Neuronal stem cell (in vitro differentiated cells): Measurements from ENCODE around the gene EHHADH.

Experiments used
- DNase-seq: peaks from one replicate; pipeline ENCODE4 v3.0.0-alpha.2; 2013; ENCODE audit warnings: low spot score
- H2AFZ ChIP-seq: one replicate; pipeline ENCODE4 v1.6.1; 2013; ENCODE audit warnings: mild to moderate bottlenecking, low read length, inconsistent platforms
- H2AK5ac ChIP-seq: 2 replicates; pipeline ENCODE4 v1.6.1; 2013; ENCODE audit warnings: low read depth, mild to moderate bottlenecking, inconsistent platforms, low read length, moderate library complexity, mixed read lengths
- H2BK120ac ChIP-seq: 2 replicates; pipeline ENCODE4 v1.6.1; 2013; ENCODE audit warnings: low read depth, mild to moderate bottlenecking, inconsistent platforms, low read length, moderate library complexity, mixed read lengths
- H2BK12ac ChIP-seq: one replicate; pipeline ENCODE4 v1.6.1; 2013; ENCODE audit warnings: low read length, inconsistent platforms
- H2BK15ac ChIP-seq: 2 replicates; pipeline ENCODE4 v1.6.1; 2013; ENCODE audit warnings: mild to moderate bottlenecking, low read length, inconsistent platforms, mixed read lengths
- H2BK5ac ChIP-seq: one replicate; pipeline ENCODE4 v1.6.1; 2013; ENCODE audit warnings: inconsistent platforms, mild to moderate bottlenecking, low read length, moderate library complexity
- H3K14ac ChIP-seq: one replicate; pipeline ENCODE4 v1.6.1; 2013; ENCODE audit warnings: low read length, inconsistent platforms
- H3K18ac ChIP-seq: 2 replicates; pipeline ENCODE4 v1.6.1; 2013; ENCODE audit warnings: low read length, inconsistent platforms
- H3K23ac ChIP-seq: 2 replicates; pipeline ENCODE4 v1.6.1; 2013; ENCODE audit warnings: low read depth, mild to moderate bottlenecking, mixed read lengths, low read length, inconsistent platforms; ENCODE audit not compliant: poor library complexity
- H3K27ac ChIP-seq: replicated peaks from 3 replicates; pipeline ENCODE4 v1.5.1; 2013; ENCODE audit warnings: low read length, inconsistent platforms
- H3K27me3 ChIP-seq, 3 experiments: 2 replicates each; pipeline ENCODE4 v1.6.1; 2013; ENCODE audit warnings: low read length in 3 of 3, mild to moderate bottlenecking in 2 of 3, inconsistent platforms in 1 of 3, low read depth in 1 of 3, mixed read lengths in 1 of 3, moderate library complexity in 1 of 3; ENCODE audit not compliant: control insufficient read depth in 3 of 3, insufficient read depth in 3 of 3
- H3K36me3 ChIP-seq, 2 donors: replicated peaks in 1 of 2; 2 replicates each; pipeline ENCODE4 v1.6.1; 2013; ENCODE audit warnings: low read length in 2 of 2; ENCODE audit not compliant: control insufficient read depth in 2 of 2, insufficient read depth in 2 of 2
- H3K4ac ChIP-seq: 2 replicates; pipeline ENCODE4 v1.6.1; 2013; ENCODE audit warnings: inconsistent platforms, mild to moderate bottlenecking, low read length, moderate library complexity
- H3K4me1 ChIP-seq, 2 donors: 1 replicate in 1 of 2; 2 replicates in 1 of 2; pipeline ENCODE4 v1.6.1; 2013; ENCODE audit warnings: low read length in 2 of 2, low read depth in 1 of 2; ENCODE audit not compliant: control insufficient read depth in 2 of 2, insufficient read depth in 1 of 2
- H3K4me2 ChIP-seq: one replicate; pipeline ENCODE4 v1.6.1; 2013; ENCODE audit warnings: mild to moderate bottlenecking, low read length, inconsistent platforms; ENCODE audit not compliant: insufficient read depth, poor library complexity, severe bottlenecking
- H3K4me3 ChIP-seq, 2 donors: 2 replicates each; pipeline ENCODE4 v1.5.1; 2013; ENCODE audit warnings: low read length in 2 of 2, mild to moderate bottlenecking in 2 of 2, inconsistent platforms in 1 of 2, moderate library complexity in 1 of 2
- H3K79me1 ChIP-seq: one replicate; pipeline ENCODE4 v1.6.1; 2013; ENCODE audit warnings: low read depth, mild to moderate bottlenecking, inconsistent platforms, low read length, moderate library complexity
- H3K9ac ChIP-seq: one replicate; pipeline ENCODE4 v1.6.1; 2013; ENCODE audit warnings: mild to moderate bottlenecking, low read depth, low read length, inconsistent platforms; ENCODE audit not compliant: poor library complexity
- H3K9me3 ChIP-seq, 2 donors: replicated peaks in 1 of 2; 2 replicates each; pipeline versions ENCODE3 to v1.6.1; 2013; ENCODE audit warnings: low read length in 2 of 2, mild to moderate bottlenecking in 2 of 2, inconsistent platforms in 1 of 2, low read depth in 1 of 2, mixed read lengths in 1 of 2, moderate library complexity in 1 of 2; ENCODE audit not compliant: control insufficient read depth in 2 of 2, insufficient read depth in 1 of 2
- H4K8ac ChIP-seq: one replicate; pipeline ENCODE4 v1.6.1; 2013; ENCODE audit warnings: low read depth, mild to moderate bottlenecking, inconsistent platforms, low read length, moderate library complexity
- H4K91ac ChIP-seq: one replicate; pipeline ENCODE4 v1.6.1; 2013; ENCODE audit warnings: low read length, low read depth, mild to moderate bottlenecking, inconsistent platforms; ENCODE audit not compliant: poor library complexity
- WGBS, 2 donors: extraction: QIAGEN DNeasy Blood & Tissue Kit; methylation state at CpG; one replicate each; pipeline ENCODE4 v1.1.7; 2013; ENCODE audit warnings: missing lambda C conversion rate in 2 of 2, mixed read lengths in 1 of 2; ENCODE audit not compliant: insufficient read length in 2 of 2, insufficient replicate concordance in 1 of 2; ENCODE audit errors: extremely low coverage in 2 of 2; 5-methylcytosine and 5-hydroxymethylcytosine counted together

EHHADH gene

GRCh38 chr3:185151964-185152409 lies 101.9 kb downstream of the EHHADH start:
- Histone ChIP-seq H3K4me1 (peaks cover 0 to 14% of the 10 kb centered on the region in 2 donors), H2BK15ac (no peak overlapping the region), H2BK5ac (no peak overlapping the region), H3K23ac (no peak overlapping the region), H3K18ac (peak overlapping the region; percentile 97), H3K79me1 (peaks cover 3% of the 10 kb centered on the region), H3K4ac (no peak overlapping the region), H4K8ac (no peak overlapping the region), H2AK5ac (no peak overlapping the region), H4K91ac (no peak overlapping the region), H3K36me3 (no peaks in the 10 kb centered on the region), H3K14ac (no peak overlapping the region), H3K9me3 (no peaks in the 10 kb centered on the region), H3K9ac (no peak overlapping the region), H3K4me2 (peak overlapping the region; percentile 87), H3K27me3 (peaks cover 0 to 58% (median 0%) of the 10 kb centered on the region in 3 experiments), H3K27ac (peak overlapping the region; percentile 12), H2AFZ (peak overlapping the region; percentile 99), H3K4me3 (peak overlapping the region; percentile 50 to 93), H2BK12ac (no peak overlapping the region), H2BK120ac (no peak overlapping the region)
- WGBS, 2 donors = no CpG with 5 or more reads among the region's 9 CpGs
- DNase-seq = no peak

DNA sequence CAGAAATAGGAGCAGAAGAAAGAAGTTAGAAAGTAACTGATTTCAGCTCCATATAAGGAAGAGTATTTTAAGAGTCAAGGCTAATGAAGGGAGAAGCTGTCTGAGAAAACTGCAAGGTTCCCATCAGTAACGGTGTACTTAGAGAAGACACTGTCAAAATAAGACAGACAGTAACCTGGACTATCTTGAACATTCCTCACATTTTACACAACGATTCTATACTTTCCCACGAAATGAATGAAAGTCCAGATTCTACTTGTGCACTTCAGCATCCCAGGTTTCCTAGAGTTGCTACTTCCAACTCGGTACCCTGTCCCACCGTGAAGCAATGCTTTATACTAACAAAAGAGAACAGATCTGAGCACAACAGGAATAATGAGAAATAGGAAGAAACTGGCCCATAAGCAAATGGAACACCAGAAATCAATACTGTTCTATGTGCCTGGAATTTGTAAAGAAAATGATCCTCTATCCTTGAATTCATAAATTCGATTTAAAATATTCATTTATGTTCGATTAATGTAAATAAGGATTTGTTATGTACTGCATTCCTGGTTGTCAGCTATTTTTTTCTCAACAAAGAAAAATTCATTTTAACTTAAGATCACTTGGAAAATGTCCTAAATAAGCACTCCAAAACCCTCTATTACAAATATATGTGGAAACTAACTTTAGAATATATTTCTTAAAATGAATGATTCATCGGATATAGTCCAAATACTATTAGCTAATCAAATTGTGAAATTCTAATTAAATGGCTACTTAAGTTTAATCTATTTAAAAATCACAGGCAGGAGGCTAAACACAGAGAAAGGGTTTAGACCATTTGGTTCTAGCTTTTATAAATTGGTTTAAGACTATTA lies 102.5 kb downstream of the EHHADH start:
- Histone ChIP-seq H3K4ac (no peak overlapping the region), H3K79me1 (peaks cover 3% of the 10 kb centered on the region)

DNA sequence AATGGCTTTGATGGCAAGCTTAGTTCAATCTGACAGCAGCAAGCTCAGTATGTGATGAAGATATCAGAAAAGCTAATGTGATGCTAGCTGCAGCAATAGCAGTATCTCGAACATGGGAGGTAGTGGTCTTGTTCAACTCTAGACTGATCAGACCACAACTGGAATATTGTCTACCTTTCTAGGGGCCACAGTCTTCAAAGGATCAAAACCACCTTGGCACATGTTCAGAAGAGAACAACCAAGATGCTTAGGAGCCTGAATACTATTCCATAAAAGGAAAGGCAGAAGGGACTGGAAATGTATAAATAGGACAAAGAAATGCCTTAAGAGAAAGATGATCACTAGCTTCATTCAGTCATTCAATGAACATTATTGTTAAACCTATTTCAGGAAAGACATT lies 103.3 kb downstream of the EHHADH start:
- no peaks in the 10 kb centered on the region for H3K36me3 ChIP-seq
- no peak overlapping the region for H3K23ac ChIP-seq
- no peak overlapping the region for H4K8ac ChIP-seq
- no peak overlapping the region for H3K4me3 ChIP-seq
- H2BK120ac ChIP-seq = no peak overlapping the region
- H3K18ac ChIP-seq = no peak overlapping the region
- no peak overlapping the region for H3K27ac ChIP-seq
- no peak overlapping the region for H3K4ac ChIP-seq
- H3K27me3 ChIP-seq = peaks cover 0 to 58% (median 0%) of the 10 kb centered on the region in 3 experiments
- no peak overlapping the region for H3K4me2 ChIP-seq
- no peak overlapping the region for H2BK15ac ChIP-seq
- H4K91ac ChIP-seq = no peak overlapping the region
- no peak overlapping the region for H3K14ac ChIP-seq
- no peak overlapping the region for H2AFZ ChIP-seq
- H2AK5ac ChIP-seq = no peak overlapping the region
- no peak overlapping the region for H3K9ac ChIP-seq
- H2BK5ac ChIP-seq = no peak overlapping the region
- WGBS, 2 donors = no CpG with 5 or more reads among the region's 1 CpG
- peaks cover 3% of the 10 kb centered on the region for H3K79me1 ChIP-seq
- H3K9me3 ChIP-seq = no peaks in the 10 kb centered on the region
- peaks cover 0 to 14% of the 10 kb centered on the region in 2 donors for H3K4me1 ChIP-seq
- no peak overlapping the region for H2BK12ac ChIP-seq
- DNase-seq = no peak

More for the DNA sequence above, 102.5 kb downstream of the EHHADH start:
- peaks cover 0 to 58% (median 0%) of the 10 kb centered on the region in 3 experiments for H3K27me3 ChIP-seq
- no peak overlapping the region for H4K91ac ChIP-seq
- H3K14ac ChIP-seq = no peak overlapping the region
- peak overlapping the region in 1 of 2 donors; percentile 50 for H3K4me3 ChIP-seq
- no peak overlapping the region for H2BK120ac ChIP-seq
- H2BK15ac ChIP-seq = no peak overlapping the region
- no peak overlapping the region for H3K27ac ChIP-seq
- no peak overlapping the region for H2BK5ac ChIP-seq
- H3K4me1 ChIP-seq = peaks cover 0 to 14% of the 10 kb centered on the region in 2 donors
- H3K9me3 ChIP-seq = no peaks in the 10 kb centered on the region
- H3K4me2 ChIP-seq = peak overlapping the region; percentile 31
- no CpG with 5 or more reads among the region's 8 CpGs for WGBS, 2 donors
- H3K9ac ChIP-seq = no peak overlapping the region
- no peak for DNase-seq
- H3K36me3 ChIP-seq = no peaks in the 10 kb centered on the region
- no peak overlapping the region for H4K8ac ChIP-seq
- no peak overlapping the region for H2AK5ac ChIP-seq
- H2BK12ac ChIP-seq = no peak overlapping the region
- no peak overlapping the region for H3K18ac ChIP-seq
- H2AFZ ChIP-seq = peak overlapping the region; percentile 99
- H3K23ac ChIP-seq = no peak overlapping the region

DNA sequence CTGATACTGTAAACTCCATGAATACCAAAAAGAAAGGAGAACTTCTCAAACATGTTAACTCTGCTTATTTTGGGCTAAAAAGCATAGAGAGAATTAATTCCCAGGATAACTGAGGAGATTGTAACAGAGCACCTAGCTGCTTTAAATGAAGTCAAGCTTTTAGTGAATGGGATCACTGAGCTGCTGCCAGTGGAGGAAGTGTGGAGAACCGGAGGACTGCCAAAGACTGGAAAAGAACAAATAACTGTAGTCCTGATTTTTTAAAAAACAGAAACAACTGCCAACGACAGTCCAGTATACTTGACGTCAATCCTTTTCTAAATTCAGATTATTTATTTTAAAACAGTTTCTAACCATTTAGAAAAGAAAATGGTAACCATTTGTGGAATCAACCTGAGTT lies 104.3 kb downstream of the EHHADH start:
- WGBS, 2 donors = no CpG with 5 or more reads among the region's 3 CpGs

More for the DNA sequence above, 104.3 kb downstream of the EHHADH start:
- DNase-seq = no peak
- Histone ChIP-seq H3K4me1 (peaks cover 0 to 14% of the 10 kb centered on the region in 2 donors), H2BK12ac (no peak overlapping the region), H2BK120ac (no peak overlapping the region), H2AK5ac (no peak overlapping the region), H3K36me3 (no peaks in the 10 kb centered on the region), H3K23ac (no peak overlapping the region), H3K4me2 (no peak overlapping the region), H2BK15ac (no peak overlapping the region), H2BK5ac (no peak overlapping the region), H3K4me3 (no peak overlapping the region), H3K4ac (no peak overlapping the region), H3K27me3 (peaks cover 0 to 52% (median 0%) of the 10 kb centered on the region in 3 experiments), H3K9ac (no peak overlapping the region), H3K79me1 (peaks cover 3% of the 10 kb centered on the region), H4K8ac (no peak overlapping the region), H3K27ac (no peak overlapping the region), H4K91ac (no peak overlapping the region), H3K14ac (no peak overlapping the region), H3K18ac (no peak overlapping the region), H2AFZ (no peak overlapping the region), H3K9me3 (no peaks in the 10 kb centered on the region)
